ENCODE results near the gene FGF6. TPM values are rescaled to one million over a fixed set of nuclear protein-coding genes. Genes with fewer than 3 reads are reported as not detected.

Gene FGF6
- total RNA-seq, 1 experiment from 2014 or later, result not detected

DNA sequence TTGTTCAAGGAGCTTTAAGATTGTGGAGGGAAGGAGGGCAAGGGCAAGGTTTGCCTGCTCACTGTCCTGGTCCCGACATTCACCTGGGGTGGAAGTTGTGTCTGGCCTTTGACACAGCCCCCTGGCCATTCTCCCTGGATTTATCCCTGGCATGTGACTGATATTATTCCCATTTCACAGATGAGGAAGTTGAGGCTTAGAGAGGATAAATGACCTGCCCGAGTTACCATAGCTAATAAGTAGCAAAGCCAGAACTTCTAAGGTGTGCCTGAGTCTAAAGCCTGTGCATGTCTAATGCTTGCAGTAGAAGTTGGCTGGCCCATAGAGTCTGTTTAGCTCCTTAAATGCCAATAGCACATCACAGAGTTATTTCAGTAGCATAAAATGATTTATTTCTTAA, 720 bp upstream of the FGF6 start:
- Mint-ChIP-seq H3K27ac (ENCODE audit: unreplicated experiment) (no peak overlapping the region), H3K4me3 (ENCODE audit: low read depth, unreplicated experiment) (no peak overlapping the region), H3K4me1 (ENCODE audit: low read depth, unreplicated experiment) (no peaks in the 10 kb centered on the region), H3K36me3 (ENCODE audit: insufficient read depth, unreplicated experiment) (no peaks in the 10 kb centered on the region), H3K9me3 (ENCODE audit: low read depth, unreplicated experiment) (no peaks in the 10 kb centered on the region), H3K27me3 (ENCODE audit: unreplicated experiment) (peaks cover 92% of the 10 kb centered on the region)
- intact Hi-C loops (cut with micrococcal nuclease; ENCODE audit: unreplicated experiment), result no loop called here
- CTCF ChIA-PET, result interaction anchor here (0.6 kb wide), 1 partner anchor 1830 kb away, joined by 7 read pairs; no protein-coding TSS in a partner anchor
- no TSS peak for BruUV-seq (replicated peaks)
- no peak for TF ChIP-seq CTCF (IDR thresholded peaks at IDR 0.05; ENCODE audit: unreplicated experiment)
- no peak for DNase-seq

GRCh38 chr12:4444031-4444430, 1.6 kb downstream of the FGF6 start:
- no peak for TF ChIP-seq CTCF (IDR thresholded peaks at IDR 0.05; ENCODE audit: unreplicated experiment)
- Mint-ChIP-seq H3K27me3 (ENCODE audit: unreplicated experiment) (peaks cover 92% of the 10 kb centered on the region), H3K4me1 (ENCODE audit: low read depth, unreplicated experiment) (no peaks in the 10 kb centered on the region), H3K9me3 (ENCODE audit: low read depth, unreplicated experiment) (no peaks in the 10 kb centered on the region), H3K36me3 (ENCODE audit: insufficient read depth, unreplicated experiment) (no peaks in the 10 kb centered on the region), H3K27ac (ENCODE audit: unreplicated experiment) (no peak overlapping the region), H3K4me3 (ENCODE audit: low read depth, unreplicated experiment) (no peak overlapping the region)
- no peak for DNase-seq
- CTCF ChIA-PET, result no interaction called here
- no TSS peak for BruUV-seq (replicated peaks)
- intact Hi-C loops (cut with micrococcal nuclease; ENCODE audit: unreplicated experiment), result no loop called here

DNA sequence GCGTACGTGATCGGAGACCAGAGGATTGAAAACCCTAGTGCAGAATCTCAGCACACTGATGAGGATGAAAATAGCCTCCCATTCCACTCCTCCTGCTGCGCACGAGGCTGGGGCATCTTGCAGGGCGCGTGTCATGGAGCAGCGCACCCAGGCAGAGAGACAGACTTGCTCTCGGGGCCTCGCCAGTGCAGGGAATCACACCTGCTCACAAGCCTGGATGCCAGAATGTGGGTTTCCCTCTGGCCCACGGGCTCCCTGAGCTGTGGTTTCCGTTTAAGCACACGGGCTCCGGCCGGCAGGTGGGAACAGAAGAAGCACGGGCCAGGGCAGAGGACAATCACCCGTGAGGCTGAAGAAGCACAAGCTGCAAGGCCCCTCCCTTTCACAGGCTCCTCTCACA, 2.0 kb downstream of the FGF6 start:
- TF ChIP-seq CTCF (IDR thresholded peaks at IDR 0.05; ENCODE audit: unreplicated experiment), result no peak
- intact Hi-C loops (cut with micrococcal nuclease; ENCODE audit: unreplicated experiment), result no loop called here
- no TSS peak for BruUV-seq (replicated peaks)
- no peaks in the 10 kb centered on the region for H3K9me3 Mint-ChIP-seq (ENCODE audit: low read depth, unreplicated experiment)
- no peaks in the 10 kb centered on the region for H3K4me1 Mint-ChIP-seq (ENCODE audit: low read depth, unreplicated experiment)
- no peak overlapping the region for H3K4me3 Mint-ChIP-seq (ENCODE audit: low read depth, unreplicated experiment)
- peaks cover 96% of the 10 kb centered on the region for H3K27me3 Mint-ChIP-seq (ENCODE audit: unreplicated experiment)
- no peaks in the 10 kb centered on the region for H3K36me3 Mint-ChIP-seq (ENCODE audit: insufficient read depth, unreplicated experiment)
- no peak overlapping the region for H3K27ac Mint-ChIP-seq (ENCODE audit: unreplicated experiment)
- CTCF ChIA-PET, result no interaction called here
- DNase-seq, result no peak

GRCh38 chr12:4441355-4442335, 4.0 kb downstream of the FGF6 start:
- Mint-ChIP-seq H3K4me3 (ENCODE audit: low read depth, unreplicated experiment) (no peak overlapping the region), H3K9me3 (ENCODE audit: low read depth, unreplicated experiment) (no peaks in the 10 kb centered on the region), H3K27ac (ENCODE audit: unreplicated experiment) (no peak overlapping the region), H3K27me3 (ENCODE audit: unreplicated experiment) (peaks cover 83% of the 10 kb centered on the region), H3K36me3 (ENCODE audit: insufficient read depth, unreplicated experiment) (no peaks in the 10 kb centered on the region), H3K4me1 (ENCODE audit: low read depth, unreplicated experiment) (no peaks in the 10 kb centered on the region)
- TF ChIP-seq CTCF (IDR thresholded peaks at IDR 0.05; ENCODE audit: unreplicated experiment), result no peak
- BruUV-seq (replicated peaks), result no TSS peak
- CTCF ChIA-PET, result no interaction called here
- DNase-seq, result no peak
- intact Hi-C loops (cut with micrococcal nuclease; ENCODE audit: unreplicated experiment), result no loop called here
